Activated CD4-positive, alpha-beta T cell treated with anti-CD3 and anti-CD28 coated beads for 36 hours (primary cell): ENCODE measurements around the gene EDAR. TPM values are rescaled to one million over a fixed set of nuclear protein-coding genes. Genes with fewer than 3 reads are reported as not detected.

ENCODE experiments used
- ATAC-seq: fragments of 200-7000 bp; cut with Tn5 transposase; one replicate; pipeline ENCODE4 v1.10.0; 2021; ENCODE audit warnings: mild to moderate bottlenecking, moderate library complexity
- CTCF ChIA-PET: fragments of 350-600 bp; sonication (Branson Sonifier 250); formaldehyde crosslinking; loops from one replicate; lab custom pipeline; 2021; ENCODE audit warnings: antibody characterized with exemption; lab: Charles Lee
- POLR2A ChIA-PET: fragments of 350-600 bp; sonication (Branson Sonifier 250); formaldehyde crosslinking; loops from one replicate; lab custom pipeline; 2021; ENCODE audit warnings: antibody characterized with exemption, inconsistent platforms; lab: Charles Lee
- DNase-seq: peaks from one replicate; pipeline ENCODE4 v3.0.0-alpha.2; 2020
- H3K27ac Mint-ChIP-seq: one replicate; pipeline ENCODE4 v1.8.0; 2021; ENCODE audit warnings: mixed read lengths
- H3K27me3 Mint-ChIP-seq: one replicate; pipeline ENCODE4 v1.8.0; 2021; ENCODE audit warnings: mixed read lengths
- H3K36me3 Mint-ChIP-seq: one replicate; pipeline ENCODE4 v1.8.0; 2021; ENCODE audit warnings: low read depth, mixed read lengths
- H3K4me1 Mint-ChIP-seq: one replicate; pipeline ENCODE4 v1.8.0; 2021; ENCODE audit warnings: mixed read lengths
- H3K4me3 Mint-ChIP-seq: one replicate; pipeline ENCODE4 v1.8.0; 2021; ENCODE audit warnings: mild to moderate bottlenecking, moderate library complexity, mixed read lengths
- H3K9me3 Mint-ChIP-seq: one replicate; pipeline ENCODE4 v1.8.0; 2021; ENCODE audit warnings: low read depth, mixed read lengths
- intact Hi-C, 2 experiments: fragments of 100-400 bp; cut with DNase I in 1 of 2; cut with micrococcal nuclease in 1 of 2; formaldehyde crosslinking; loops; one replicate each; pipeline versions ENCODE4 v1.14.2 to v1.15.1; 2022 to 2024; cut with DNase I, micrococcal nuclease
- total RNA-seq, 2 experiments: library from RNA; stranded (reverse); gene quantifications; one replicate each; pipeline ENCODE4 v1.2.3, GENCODE V29; 2021

EDAR gene
- total RNA-seq, 2 experiments from 2014 or later, result 0.78 to 0.81 TPM

- no peaks in the 10 kb centered on the region for H3K27me3 Mint-ChIP-seq
- ChIA-PET CTCF (interaction anchor here (1.0 kb wide), 2 partner anchors 9 to 21 kb away, joined by 3 to 4 read pairs; no protein-coding TSS in a partner anchor), POLR2A (interaction anchor here (0.7 kb wide), 1 partner anchor 64 kb away, joined by 3 read pairs; no protein-coding TSS in a partner anchor)
- intact Hi-C loops, result no loop called here
- peaks cover 6% of the 10 kb centered on the region for H3K4me1 Mint-ChIP-seq
- no peak overlapping the region for H3K4me3 Mint-ChIP-seq
- DNase-seq (no peak), ATAC-seq (no peak)
- H3K27ac Mint-ChIP-seq, result no peak overlapping the region
- peaks cover 45% of the 10 kb centered on the region for H3K9me3 Mint-ChIP-seq
- peaks cover 36% of the 10 kb centered on the region for H3K36me3 Mint-ChIP-seq
Measured at GRCh38 chr2:108949316-108950239, 39.4 kb downstream of the EDAR start.

GRCh38 chr2:108947271-108947907, 41.6 kb downstream of the EDAR start:
- CTCF ChIA-PET, result no interaction called here
- Mint-ChIP-seq H3K9me3 (peaks cover 36% of the 10 kb centered on the region), H3K4me1 (peaks cover 6% of the 10 kb centered on the region), H3K4me3 (no peak overlapping the region), H3K27me3 (no peaks in the 10 kb centered on the region), H3K36me3 (peaks cover 32% of the 10 kb centered on the region), H3K27ac (no peak overlapping the region)
- no peak for ATAC-seq
- intact Hi-C loops, result no loop called here
- no peak for DNase-seq
- POLR2A ChIA-PET, result no interaction called here

GRCh38 chr2:108946442-108946841, 42.6 kb downstream of the EDAR start:
- Mint-ChIP-seq H3K27me3 (no peaks in the 10 kb centered on the region), H3K36me3 (peaks cover 25% of the 10 kb centered on the region), H3K9me3 (peaks cover 30% of the 10 kb centered on the region), H3K27ac (peak overlapping the region; percentile 20), H3K4me3 (no peak overlapping the region), H3K4me1 (peaks cover 6% of the 10 kb centered on the region)
- ATAC-seq (peak; percentile 77), DNase-seq (no peak)
- ChIA-PET POLR2A (no interaction called here), CTCF (no interaction called here)
- intact Hi-C loops, result loop anchor here in 1 of 2 experiments (1.0 kb wide), 1 partner anchor 8 kb away; no protein-coding TSS in a partner anchor

GRCh38 chr2:108945969-108946368, 43.1 kb downstream of the EDAR start:
- Mint-ChIP-seq H3K27ac (no peak overlapping the region), H3K4me1 (peaks cover 6% of the 10 kb centered on the region), H3K9me3 (peaks cover 27% of the 10 kb centered on the region), H3K36me3 (peaks cover 25% of the 10 kb centered on the region), H3K27me3 (no peaks in the 10 kb centered on the region), H3K4me3 (no peak overlapping the region)
- intact Hi-C loops, result loop anchor here in 1 of 2 experiments (1.0 kb wide), 1 partner anchor 8 kb away; no protein-coding TSS in a partner anchor
- DNase-seq (no peak), ATAC-seq (peak; percentile 33)
- ChIA-PET CTCF (interaction anchor here (1.0 kb wide), 1 partner anchor 17 kb away, joined by 3 read pairs; no protein-coding TSS in a partner anchor), POLR2A (no interaction called here)

DNA sequence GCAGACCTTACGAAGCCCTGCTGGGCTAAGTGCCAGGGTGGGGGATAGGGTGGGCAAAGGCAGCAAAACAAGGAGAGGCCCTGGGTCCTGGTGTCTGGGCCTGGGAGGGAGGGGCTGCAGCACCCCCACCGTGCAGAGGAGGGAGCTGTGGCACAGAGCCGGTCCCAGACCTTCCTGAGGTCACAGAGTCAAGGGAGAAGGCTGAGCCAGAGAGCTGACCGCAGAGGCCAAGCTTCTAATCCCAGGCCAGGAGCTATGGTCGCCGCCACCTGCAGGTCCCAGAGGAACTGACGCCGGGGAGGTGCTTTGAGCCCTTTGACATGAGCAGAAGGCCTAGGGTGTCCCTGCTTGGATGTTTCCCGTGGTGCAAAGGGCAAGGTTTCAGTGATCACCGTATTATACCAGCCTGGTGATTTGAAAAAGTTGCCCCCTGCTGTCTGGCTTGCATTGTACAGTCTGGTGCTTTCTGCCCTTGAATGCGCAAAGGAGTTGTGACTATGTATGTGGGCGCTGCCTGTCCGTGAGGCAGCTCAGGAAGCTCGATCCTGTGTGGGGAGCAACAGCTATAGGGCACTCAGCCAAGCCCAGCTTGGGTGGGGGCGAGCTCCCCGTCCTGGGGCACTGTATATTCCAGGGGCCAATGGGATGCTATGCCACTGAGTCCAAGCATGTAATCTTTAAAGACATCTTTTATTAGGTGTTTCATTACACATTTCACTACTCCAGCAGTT, 44.3 kb downstream of the EDAR start:
- intact Hi-C loops, result no loop called here
- Mint-ChIP-seq H3K36me3 (peaks cover 25% of the 10 kb centered on the region), H3K4me1 (peaks cover 7% of the 10 kb centered on the region), H3K4me3 (no peak overlapping the region), H3K9me3 (peaks cover 27% of the 10 kb centered on the region), H3K27me3 (no peaks in the 10 kb centered on the region), H3K27ac (no peak overlapping the region)
- peak; percentile 32 for ATAC-seq
- ChIA-PET CTCF (interaction anchor here (0.6 to 1.1 kb wide), 4 partner anchors 9 to 156 kb away, joined by 3 read pairs; no protein-coding TSS in a partner anchor), POLR2A (no interaction called here)
- no peak for DNase-seq

DNA sequence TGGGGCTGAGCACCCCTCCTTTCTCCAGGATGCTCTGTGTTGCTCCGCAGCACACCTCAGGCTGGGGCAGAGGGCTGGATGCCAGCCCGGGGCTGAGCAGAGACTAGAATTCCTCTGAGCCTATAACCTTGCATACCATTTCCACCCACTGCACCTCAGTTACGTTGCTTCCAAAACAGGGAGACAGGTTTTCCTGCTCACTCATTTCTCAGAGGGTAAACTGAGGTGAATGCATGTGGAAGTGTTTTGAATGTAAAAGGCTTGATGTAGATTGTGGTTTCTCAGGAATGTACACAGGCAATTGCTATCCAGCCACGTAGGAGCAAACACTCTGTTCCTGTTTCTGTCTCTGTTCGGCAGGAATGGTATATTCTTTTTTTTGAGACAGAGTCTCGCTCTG, 45.3 kb downstream of the EDAR start:
- H3K36me3 Mint-ChIP-seq, result peaks cover 25% of the 10 kb centered on the region
- no peaks in the 10 kb centered on the region for H3K27me3 Mint-ChIP-seq
- DNase-seq, result no peak
- H3K27ac Mint-ChIP-seq, result no peak overlapping the region
- intact Hi-C loops, result no loop called here
- no peak overlapping the region for H3K4me3 Mint-ChIP-seq
- H3K9me3 Mint-ChIP-seq, result peaks cover 27% of the 10 kb centered on the region
- no peak for ATAC-seq
- peaks cover 13% of the 10 kb centered on the region for H3K4me1 Mint-ChIP-seq
- ChIA-PET CTCF (no interaction called here), POLR2A (no interaction called here)

DNA sequence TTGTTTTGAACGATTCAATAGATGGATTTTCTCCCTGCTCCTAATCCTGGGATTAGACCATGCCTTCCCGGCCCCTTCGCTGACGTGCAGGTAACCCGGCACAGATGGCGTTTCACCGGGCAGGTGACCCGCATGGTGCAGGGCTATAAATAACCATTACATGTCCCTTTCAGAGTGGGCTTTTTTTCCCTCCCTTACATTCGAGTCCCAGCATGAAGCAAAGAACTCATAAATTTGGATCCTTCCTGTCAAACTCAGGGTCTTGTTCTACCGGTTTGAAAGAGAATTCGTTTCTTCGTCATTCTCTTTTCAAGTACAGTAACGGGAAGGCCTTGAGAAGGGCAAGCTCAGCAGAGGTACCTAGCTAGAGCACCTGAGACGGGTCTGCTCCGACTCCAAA, 46.1 kb downstream of the EDAR start:
- H3K4me1 Mint-ChIP-seq, result peaks cover 20% of the 10 kb centered on the region
- no peak overlapping the region for H3K4me3 Mint-ChIP-seq
- ChIA-PET CTCF (no interaction called here), POLR2A (no interaction called here)
- DNase-seq (no peak), ATAC-seq (no peak)
- H3K9me3 Mint-ChIP-seq, result peaks cover 19% of the 10 kb centered on the region
- H3K36me3 Mint-ChIP-seq, result peaks cover 17% of the 10 kb centered on the region
- no peaks in the 10 kb centered on the region for H3K27me3 Mint-ChIP-seq
- no peak overlapping the region for H3K27ac Mint-ChIP-seq
- intact Hi-C loops, result no loop called here

DNA sequence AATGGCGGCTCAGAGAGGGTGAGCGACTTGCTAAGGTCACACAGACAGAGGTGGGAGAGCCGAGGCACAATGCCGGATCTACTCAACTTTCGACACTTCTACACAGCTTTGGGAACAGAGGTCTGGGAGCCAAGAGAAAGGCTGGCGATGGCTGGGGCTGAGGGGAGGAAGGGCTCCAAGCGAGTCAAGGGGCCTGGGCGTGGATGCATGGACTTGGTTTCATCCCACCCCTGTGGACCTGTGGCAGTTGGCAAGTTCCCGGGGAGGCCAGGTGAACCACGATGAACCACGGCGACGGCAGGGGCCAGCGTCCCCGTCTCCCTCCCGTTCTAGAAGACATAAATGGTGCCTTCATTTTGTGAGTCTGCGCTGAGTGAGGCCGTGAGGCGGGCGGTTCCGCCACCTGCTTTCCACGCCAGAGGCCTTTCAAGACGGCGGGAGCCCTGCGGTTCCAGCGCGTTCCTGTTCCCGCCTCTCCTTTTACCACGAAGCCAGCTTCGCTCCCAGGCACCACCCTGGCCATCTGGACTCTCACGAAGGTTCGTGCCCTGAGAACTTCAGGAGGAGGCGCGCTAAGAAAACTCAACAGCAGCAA, 46.7 kb downstream of the EDAR start:
- CTCF ChIA-PET, result interaction anchor here (0.6 kb wide), 1 partner anchor 26 kb away, joined by 3 read pairs; no protein-coding TSS in a partner anchor
- Mint-ChIP-seq H3K27ac (peak overlapping the region; percentile 33), H3K4me1 (peaks cover 25% of the 10 kb centered on the region), H3K36me3 (peaks cover 14% of the 10 kb centered on the region), H3K9me3 (peaks cover 15% of the 10 kb centered on the region), H3K27me3 (no peaks in the 10 kb centered on the region), H3K4me3 (no peak overlapping the region)
- POLR2A ChIA-PET, result no interaction called here
- ATAC-seq, result no peak
- DNase-seq, result no peak
- intact Hi-C loops, result no loop called here

GRCh38 chr2:108941767-108942166, 47.3 kb downstream of the EDAR start:
- Mint-ChIP-seq H3K4me1 (peaks cover 28% of the 10 kb centered on the region), H3K27me3 (no peaks in the 10 kb centered on the region), H3K36me3 (peaks cover 8% of the 10 kb centered on the region), H3K27ac (no peak overlapping the region), H3K9me3 (peaks cover 9% of the 10 kb centered on the region), H3K4me3 (no peak overlapping the region)
- ChIA-PET CTCF (interaction anchor here (0.6 to 1.4 kb wide), 3 partner anchors 13 to 26 kb away, joined by 3 to 4 read pairs (median 3); no protein-coding TSS in a partner anchor), POLR2A (no interaction called here)
- ATAC-seq (no peak), DNase-seq (no peak)
- intact Hi-C loops, result no loop called here

- no peak for DNase-seq
- intact Hi-C loops, result no loop called here
- ATAC-seq, result no peak
- POLR2A ChIA-PET, result no interaction called here
- peaks cover 5% of the 10 kb centered on the region for H3K9me3 Mint-ChIP-seq
- H3K4me1 Mint-ChIP-seq, result peaks cover 26% of the 10 kb centered on the region
- H3K27ac Mint-ChIP-seq, result no peak overlapping the region
- H3K27me3 Mint-ChIP-seq, result no peaks in the 10 kb centered on the region
- H3K4me3 Mint-ChIP-seq, result no peak overlapping the region
- CTCF ChIA-PET, result interaction anchor here (0.9 to 1.4 kb wide), 3 partner anchors 13 to 48 kb away, joined by 3 to 4 read pairs (median 3); no protein-coding TSS in a partner anchor
- H3K36me3 Mint-ChIP-seq, result peaks cover 5% of the 10 kb centered on the region
Measured at GRCh38 chr2:108941161-108941665, 47.8 kb downstream of the EDAR start.
